ENCODE results near the gene SLC9A8. TPM values are rescaled to one million over a fixed set of nuclear protein-coding genes. Genes with fewer than 3 reads are reported as not detected.

The SLC9A8 gene
- total RNA-seq, 6 experiments from 2014 or later = 7.1 to 8.0 (median 7.4) TPM

DNA sequence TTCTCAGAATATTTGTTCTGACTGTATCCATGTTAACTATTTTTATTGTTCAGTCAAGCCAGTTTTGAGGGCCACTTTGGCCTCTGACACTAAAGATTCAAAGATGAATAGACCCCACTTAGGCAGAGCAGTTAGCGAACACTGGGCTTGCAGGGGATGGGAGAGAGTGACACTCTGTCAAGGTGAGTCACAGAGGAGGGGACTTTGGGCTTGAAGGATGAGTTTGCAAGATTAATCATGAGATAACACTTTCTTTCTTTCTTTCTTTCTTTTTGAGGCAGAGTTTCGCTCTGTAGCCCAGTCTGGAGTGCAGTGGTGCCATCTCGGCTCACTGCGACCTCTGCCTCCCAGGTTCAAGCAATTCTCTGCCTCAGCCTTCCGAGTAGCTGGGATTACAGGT lies 56.3 kb downstream of the SLC9A8 start:
- TF ChIP-seq, protein P1, sequence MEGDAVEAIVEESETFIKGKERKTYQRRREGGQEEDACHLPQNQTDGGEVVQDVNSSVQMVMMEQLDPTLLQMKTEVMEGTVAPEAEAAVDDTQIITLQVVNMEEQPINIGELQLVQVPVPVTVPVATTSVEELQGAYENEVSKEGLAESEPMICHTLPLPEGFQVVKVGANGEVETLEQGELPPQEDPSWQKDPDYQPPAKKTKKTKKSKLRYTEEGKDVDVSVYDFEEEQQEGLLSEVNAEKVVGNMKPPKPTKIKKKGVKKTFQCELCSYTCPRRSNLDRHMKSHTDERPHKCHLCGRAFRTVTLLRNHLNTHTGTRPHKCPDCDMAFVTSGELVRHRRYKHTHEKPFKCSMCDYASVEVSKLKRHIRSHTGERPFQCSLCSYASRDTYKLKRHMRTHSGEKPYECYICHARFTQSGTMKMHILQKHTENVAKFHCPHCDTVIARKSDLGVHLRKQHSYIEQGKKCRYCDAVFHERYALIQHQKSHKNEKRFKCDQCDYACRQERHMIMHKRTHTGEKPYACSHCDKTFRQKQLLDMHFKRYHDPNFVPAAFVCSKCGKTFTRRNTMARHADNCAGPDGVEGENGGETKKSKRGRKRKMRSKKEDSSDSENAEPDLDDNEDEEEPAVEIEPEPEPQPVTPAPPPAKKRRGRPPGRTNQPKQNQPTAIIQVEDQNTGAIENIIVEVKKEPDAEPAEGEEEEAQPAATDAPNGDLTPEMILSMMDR (IDR thresholded peaks at IDR 0.05) = no peak
- no peaks in the 10 kb centered on the region for H3K9me3 Mint-ChIP-seq
- no peak overlapping the region for H3K4me3 Mint-ChIP-seq
- H3K27ac Mint-ChIP-seq = no peak overlapping the region; the same call in 1 of the 2 replicates
- H3K36me3 Mint-ChIP-seq (ENCODE audit: low read depth) = no peaks in the 10 kb centered on the region
- no peaks in the 10 kb centered on the region for H3K27me3 Mint-ChIP-seq (ENCODE audit: insufficient read depth)
- peaks cover 39% of the 10 kb centered on the region for H3K4me1 Mint-ChIP-seq (ENCODE audit: low read depth)
- DNase-seq = no peak

DNA sequence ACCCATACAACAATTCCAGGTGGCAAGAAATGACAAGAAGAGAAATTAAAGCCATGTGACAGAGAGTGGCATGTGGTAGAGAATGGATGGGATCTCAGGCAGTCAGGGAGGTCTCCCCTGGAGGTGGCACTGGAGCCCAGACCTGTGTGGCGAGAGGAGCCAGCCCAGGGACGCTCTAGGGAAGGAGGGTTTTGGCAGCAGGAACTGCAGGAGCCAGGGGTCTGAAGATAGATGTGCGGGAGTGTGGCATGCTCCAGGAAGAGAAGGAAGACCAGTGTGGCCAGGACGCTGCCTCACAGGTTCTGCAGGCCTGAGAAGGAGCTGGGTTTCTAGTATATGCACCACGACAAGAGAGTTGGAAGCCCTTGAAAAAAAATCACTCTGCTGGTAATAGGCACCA lies 57.6 kb downstream of the SLC9A8 start:
- TF ChIP-seq, protein P1 (IDR thresholded peaks at IDR 0.05) = no peak
- H3K36me3 Mint-ChIP-seq (ENCODE audit: low read depth) = no peaks in the 10 kb centered on the region
- H3K27me3 Mint-ChIP-seq (ENCODE audit: insufficient read depth) = no peaks in the 10 kb centered on the region
- no peaks in the 10 kb centered on the region for H3K9me3 Mint-ChIP-seq
- DNase-seq = no peak
- no peak overlapping the region for H3K4me3 Mint-ChIP-seq
- H3K4me1 Mint-ChIP-seq (ENCODE audit: low read depth) = peaks cover 37% of the 10 kb centered on the region
- H3K27ac Mint-ChIP-seq = no peak overlapping the region

DNA sequence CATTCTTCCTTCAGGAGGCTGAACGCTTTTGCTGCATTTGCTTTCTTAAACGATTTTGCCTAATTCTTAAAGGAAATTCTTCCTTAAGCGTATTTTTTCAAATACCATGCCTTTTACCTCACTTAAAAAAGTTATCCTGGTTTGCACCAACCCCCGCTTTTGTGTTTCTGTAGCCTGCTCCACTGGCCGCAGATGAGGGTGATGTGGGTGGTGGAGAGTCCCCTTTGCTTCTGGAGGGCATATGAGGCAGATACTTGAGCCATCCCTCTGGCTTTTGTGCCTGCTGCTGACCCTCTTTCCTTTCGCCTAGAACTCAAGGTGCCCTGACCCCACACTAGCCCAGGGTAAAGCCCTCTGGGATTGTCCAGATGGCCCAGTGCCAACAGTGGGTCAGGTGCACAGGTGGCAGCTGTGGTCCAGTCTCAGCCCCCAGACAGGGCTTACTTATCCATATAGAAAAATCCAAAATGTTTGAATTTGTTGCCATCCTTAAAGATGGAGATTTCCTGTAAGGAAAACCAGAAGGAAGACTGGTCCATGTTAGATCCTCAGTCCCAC lies 58.8 kb downstream of the SLC9A8 start:
- H3K27me3 Mint-ChIP-seq (ENCODE audit: insufficient read depth) = no peaks in the 10 kb centered on the region
- H3K9me3 Mint-ChIP-seq = no peaks in the 10 kb centered on the region
- TF ChIP-seq, protein P1 (IDR thresholded peaks at IDR 0.05) = no peak
- H3K4me1 Mint-ChIP-seq (ENCODE audit: low read depth) = peaks cover 25% of the 10 kb centered on the region
- no peak overlapping the region for H3K4me3 Mint-ChIP-seq
- no peak for DNase-seq
- H3K27ac Mint-ChIP-seq = no peak overlapping the region
- no peaks in the 10 kb centered on the region; the same call in 1 of the 2 replicates for H3K36me3 Mint-ChIP-seq (ENCODE audit: low read depth)

DNA sequence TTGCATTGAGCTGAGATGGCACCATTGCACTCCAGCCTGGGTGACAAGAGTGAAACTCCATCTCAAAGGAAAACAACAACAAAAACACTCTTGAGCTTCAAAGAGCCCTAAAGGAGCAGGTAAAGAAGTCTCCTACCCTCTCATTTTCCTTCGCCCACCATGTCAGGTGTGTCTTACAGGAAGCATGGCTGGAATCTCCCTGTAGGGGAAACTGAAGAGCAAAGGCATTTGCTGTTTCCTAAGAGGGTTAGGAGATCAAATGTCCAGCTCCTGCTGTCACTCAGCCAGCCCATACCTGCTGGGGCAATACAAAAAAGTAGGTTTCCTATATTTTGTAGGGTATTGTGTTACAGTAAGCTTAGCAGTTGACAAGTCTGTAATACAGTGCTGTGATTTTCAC lies 59.4 kb downstream of the SLC9A8 start:
- TF ChIP-seq, protein P1 (IDR thresholded peaks at IDR 0.05) = no peak
- Mint-ChIP-seq H3K27ac (no peak overlapping the region), H3K4me3 (no peak overlapping the region), H3K4me1 (ENCODE audit: low read depth) (peaks cover 19% of the 10 kb centered on the region), H3K36me3 (ENCODE audit: low read depth) (no peaks in the 10 kb centered on the region; the same call in 1 of the 2 replicates), H3K27me3 (ENCODE audit: insufficient read depth) (no peaks in the 10 kb centered on the region), H3K9me3 (no peaks in the 10 kb centered on the region)
- DNase-seq = no peak

DNA sequence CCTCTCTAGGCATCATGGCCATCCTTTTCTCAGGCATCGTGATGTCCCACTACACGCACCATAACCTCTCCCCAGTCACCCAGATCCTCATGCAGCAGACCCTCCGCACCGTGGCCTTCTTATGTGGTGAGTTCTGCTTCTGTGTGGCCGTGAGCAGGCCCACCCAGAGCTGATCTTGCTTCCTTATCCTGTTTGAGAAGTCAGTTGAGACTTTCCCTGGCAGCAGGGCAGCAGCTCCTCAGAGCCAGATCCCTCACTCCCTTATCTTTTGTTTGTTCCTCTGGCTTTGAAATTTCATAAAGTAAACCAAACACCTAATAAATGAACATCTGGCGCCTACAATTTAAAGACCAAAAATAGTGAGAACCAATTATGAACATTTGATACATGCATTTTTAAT lies 62.1 kb downstream of the SLC9A8 start:
- H3K27ac Mint-ChIP-seq = no peak overlapping the region
- DNase-seq = no peak
- TF ChIP-seq, protein P1 (IDR thresholded peaks at IDR 0.05) = no peak
- H3K27me3 Mint-ChIP-seq (ENCODE audit: insufficient read depth) = no peaks in the 10 kb centered on the region
- no peaks in the 10 kb centered on the region for H3K9me3 Mint-ChIP-seq
- peaks cover 8% of the 10 kb centered on the region for H3K4me1 Mint-ChIP-seq (ENCODE audit: low read depth)
- H3K4me3 Mint-ChIP-seq = no peak overlapping the region
- H3K36me3 Mint-ChIP-seq (ENCODE audit: low read depth) = no peaks in the 10 kb centered on the region; the same call in 1 of the 2 replicates

Measured in HFFc6 (cell line).